Measurements from ENCODE around the gene TNN. TPM values are rescaled to one million over a fixed set of nuclear protein-coding genes. Genes with fewer than 3 reads are reported as not detected.

The TNN gene
- total and polyA plus RNA-seq, 2 experiments from 2014 or later, result 0.18 to 0.31 TPM

GRCh38 chr1:175045519-175045918, 22.1 kb upstream of the TNN start:
- no peak overlapping the region for H3K4me3 Mint-ChIP-seq
- TF ChIP-seq ETS1 (IDR thresholded peaks at IDR 0.05) (no peak), STAT1 (IDR thresholded peaks at IDR 0.05; ENCODE audit: unreplicated experiment) (no peak), EZH2phosphoT487 (IDR thresholded peaks at IDR 0.05; ENCODE audit: unreplicated experiment) (no peak), CREB1 (CRISPR knock-in tag; IDR thresholded peaks at IDR 0.05; ENCODE audit: low read depth) (no peak), ZNF114 (CRISPR knock-in tag; IDR thresholded peaks at IDR 0.05) (no peak), ZNF462 (CRISPR knock-in tag; IDR thresholded peaks at IDR 0.05) (no peak), JUNB (IDR thresholded peaks at IDR 0.05; ENCODE audit: unreplicated experiment) (no peak)
- no peaks in the 10 kb centered on the region for H4K20me1 ChIP-seq (replicated peaks; ENCODE audit: insufficient read depth)
- H3K9me2 ChIP-seq (ENCODE audit: insufficient read depth), result 0 out of 2 replicates have a peak, but pooled peaks cover 2% of the 10 kb centered on the region
- H3K27me3 Mint-ChIP-seq (ENCODE audit: insufficient read depth, low read depth, poor library complexity), result peaks cover 6% of the 10 kb centered on the region
- no peaks in the 10 kb centered on the region for H3K4me1 ChIP-seq (ENCODE audit: insufficient read depth)
- H3K4me3 ChIP-seq, result no peak overlapping the region
- no peak for ATAC-seq
- no peaks in the 10 kb centered on the region; the same call in 2 of the 3 replicates for H3K9me3 Mint-ChIP-seq
- H3K4me2 ChIP-seq, result no peak overlapping the region
- no peak overlapping the region for H3K27ac Mint-ChIP-seq
- no peaks in the 10 kb centered on the region for H3K79me2 ChIP-seq (replicated peaks; ENCODE audit: insufficient read depth)
- no peaks in the 10 kb centered on the region for H3K27me3 ChIP-seq (ENCODE audit: insufficient read depth)
- no peak overlapping the region for H3K27ac ChIP-seq (ENCODE audit: low read depth)
- peaks cover 9% of the 10 kb centered on the region; the same call in 2 of the 3 replicates for H3K4me1 Mint-ChIP-seq
- no peak for DNase-seq (ENCODE audit: low spot score)
- H3K36me3 ChIP-seq (ENCODE audit: insufficient read depth), result no peaks in the 10 kb centered on the region
- H2AFZ ChIP-seq, result no peak overlapping the region
- no peaks in the 10 kb centered on the region for H3F3A ChIP-seq (replicated peaks; ENCODE audit: low read depth)
- no peaks in the 10 kb centered on the region for H3K36me3 Mint-ChIP-seq (ENCODE audit: low read depth)

All from GM23338 (cell line).